Measurements from ENCODE around the gene TAS2R20. TPM values are rescaled to one million over a fixed set of nuclear protein-coding genes. Genes with fewer than 3 reads are reported as not detected.
A peak's percentile ranks its signal among the peaks of the same experiment; 100 is the strongest.

Gene TAS2R20
- total and polyA plus RNA-seq, 9 donors: 0.39 to 5.0 (median 1.9) TPM

DNA sequence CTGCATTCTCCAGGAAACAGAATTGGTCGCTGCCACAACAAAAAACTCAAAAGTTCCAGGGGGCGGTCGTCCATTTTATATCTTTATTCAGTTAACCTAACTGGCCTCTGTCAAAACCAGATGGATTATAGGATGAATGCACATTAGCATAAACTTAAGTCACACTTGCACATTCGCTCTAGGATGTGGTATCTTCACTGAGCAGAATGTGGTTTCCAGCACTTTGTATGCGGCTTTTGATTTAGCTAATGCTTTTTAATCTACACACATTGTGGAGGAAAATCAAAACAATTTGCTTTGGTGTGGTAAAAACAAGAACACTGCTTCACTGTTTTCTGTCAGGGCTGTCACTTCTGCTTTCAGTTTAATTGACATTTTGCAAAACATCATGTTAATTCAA, 15.9 kb downstream of the TAS2R20 start:
- WGBS, 3 donors: 91 to 92% (median 92%) methylated on average over 5 of the region's 5 CpGs
- intact Hi-C loops (cut with DNase I): no loop called here
- H3K4me3 ChIP-seq: no peak overlapping the region

DNA sequence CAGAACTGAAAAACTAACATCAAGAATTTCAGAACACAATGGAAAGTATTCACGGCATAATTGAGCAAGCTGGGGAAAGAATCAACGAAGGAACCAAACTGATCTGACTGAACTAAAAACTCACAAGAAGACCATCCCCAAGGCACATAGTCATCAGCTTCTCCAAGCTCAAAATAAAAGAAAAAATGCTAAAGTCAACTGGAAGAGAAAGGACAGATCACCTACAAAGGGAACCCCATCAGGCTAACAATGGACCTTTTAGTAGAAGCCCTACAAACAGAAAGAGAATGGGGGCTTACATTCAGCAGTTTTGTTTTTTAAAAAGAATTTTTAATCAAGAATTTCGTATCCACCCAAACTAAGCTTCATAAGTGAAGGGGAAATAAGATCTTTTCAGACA, 23.1 kb downstream of the TAS2R20 start:
- Histone ChIP-seq H3K36me3 (no peaks in the 10 kb centered on the region), H3K9me3 (no peaks in the 10 kb centered on the region), H3K27ac (no peak overlapping the region), H3K27me3 (no peaks in the 10 kb centered on the region), H3K4me3 (no peak overlapping the region), H3K4me1 (ENCODE audit: insufficient read depth) (no peaks in the 10 kb centered on the region)
- 86 to 95% (median 92%) methylated on average over 3 of the region's 3 CpGs for WGBS, 3 donors
- TF ChIP-seq, protein P1, sequence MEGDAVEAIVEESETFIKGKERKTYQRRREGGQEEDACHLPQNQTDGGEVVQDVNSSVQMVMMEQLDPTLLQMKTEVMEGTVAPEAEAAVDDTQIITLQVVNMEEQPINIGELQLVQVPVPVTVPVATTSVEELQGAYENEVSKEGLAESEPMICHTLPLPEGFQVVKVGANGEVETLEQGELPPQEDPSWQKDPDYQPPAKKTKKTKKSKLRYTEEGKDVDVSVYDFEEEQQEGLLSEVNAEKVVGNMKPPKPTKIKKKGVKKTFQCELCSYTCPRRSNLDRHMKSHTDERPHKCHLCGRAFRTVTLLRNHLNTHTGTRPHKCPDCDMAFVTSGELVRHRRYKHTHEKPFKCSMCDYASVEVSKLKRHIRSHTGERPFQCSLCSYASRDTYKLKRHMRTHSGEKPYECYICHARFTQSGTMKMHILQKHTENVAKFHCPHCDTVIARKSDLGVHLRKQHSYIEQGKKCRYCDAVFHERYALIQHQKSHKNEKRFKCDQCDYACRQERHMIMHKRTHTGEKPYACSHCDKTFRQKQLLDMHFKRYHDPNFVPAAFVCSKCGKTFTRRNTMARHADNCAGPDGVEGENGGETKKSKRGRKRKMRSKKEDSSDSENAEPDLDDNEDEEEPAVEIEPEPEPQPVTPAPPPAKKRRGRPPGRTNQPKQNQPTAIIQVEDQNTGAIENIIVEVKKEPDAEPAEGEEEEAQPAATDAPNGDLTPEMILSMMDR (IDR thresholded peaks at IDR 0.05): no peak
- TF ChIP-seq EP300 (IDR thresholded peaks at IDR 0.05): no peak
- TF ChIP-seq POLR2A (IDR thresholded peaks at IDR 0.05): no peak
- intact Hi-C loops (cut with DNase I): no loop called here
- DNase-seq: no peak

More for the DNA sequence above, 15.9 kb downstream of the TAS2R20 start:
- no peak for DNase-seq
- Histone ChIP-seq H3K36me3 (no peaks in the 10 kb centered on the region), H3K4me1 (ENCODE audit: insufficient read depth) (no peaks in the 10 kb centered on the region), H3K9me3 (no peaks in the 10 kb centered on the region), H3K27ac (no peak overlapping the region), H3K27me3 (no peaks in the 10 kb centered on the region)
- TF ChIP-seq, protein P1 (IDR thresholded peaks at IDR 0.05): no peak
- TF ChIP-seq EP300 (IDR thresholded peaks at IDR 0.05): no peak
- no peak for TF ChIP-seq POLR2A (IDR thresholded peaks at IDR 0.05)

DNA sequence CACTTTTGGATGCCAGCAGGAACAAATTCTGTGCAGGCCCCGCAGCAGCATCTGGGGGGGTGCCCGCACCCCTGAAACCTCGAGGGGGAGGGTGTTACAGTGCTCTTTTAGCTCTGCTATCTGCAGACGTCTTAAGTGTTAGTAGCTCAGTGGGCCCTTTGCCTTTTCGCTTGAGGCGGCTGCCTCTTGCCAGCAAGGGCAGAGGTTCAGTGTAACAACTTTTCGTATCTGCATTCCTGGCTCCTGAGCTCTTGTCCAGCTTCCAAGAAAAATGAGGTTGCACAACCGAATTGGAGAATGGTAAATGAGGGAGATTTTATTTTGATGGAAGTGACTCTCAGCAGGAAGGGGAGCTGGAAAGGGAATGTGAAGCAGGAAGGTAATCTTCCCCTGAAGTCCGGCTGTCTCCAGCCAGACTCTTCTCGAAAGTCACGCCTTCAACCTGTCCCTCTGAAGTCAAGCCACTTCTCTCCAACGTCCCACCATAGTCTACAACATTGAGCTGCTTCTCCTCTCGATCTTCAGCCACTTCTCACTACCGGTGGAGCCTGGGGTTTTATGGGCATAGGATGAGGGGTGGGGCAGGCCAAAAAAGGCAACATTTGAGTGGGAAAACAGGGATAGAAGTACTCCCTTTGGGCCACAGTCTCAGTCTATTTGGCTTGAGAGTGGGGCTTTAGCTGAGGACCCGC, 29.2 kb downstream of the TAS2R20 start:
- Histone ChIP-seq H3K9me3 (no peaks in the 10 kb centered on the region), H3K27ac (no peak overlapping the region), H3K4me1 (ENCODE audit: insufficient read depth) (no peaks in the 10 kb centered on the region), H3K4me3 (no peak overlapping the region), H3K36me3 (no peaks in the 10 kb centered on the region), H3K27me3 (no peaks in the 10 kb centered on the region)
- 44 to 58% (median 50%) methylated on average over 15 of the region's 15 CpGs for WGBS, 3 donors
- TF ChIP-seq EP300 (IDR thresholded peaks at IDR 0.05): no peak
- no peak for TF ChIP-seq POLR2A (IDR thresholded peaks at IDR 0.05)
- TF ChIP-seq, protein P1 (IDR thresholded peaks at IDR 0.05): no peak
- peak; percentile 15 to 54 (median 44) for DNase-seq
- intact Hi-C loops (cut with DNase I): no loop called here

DNA sequence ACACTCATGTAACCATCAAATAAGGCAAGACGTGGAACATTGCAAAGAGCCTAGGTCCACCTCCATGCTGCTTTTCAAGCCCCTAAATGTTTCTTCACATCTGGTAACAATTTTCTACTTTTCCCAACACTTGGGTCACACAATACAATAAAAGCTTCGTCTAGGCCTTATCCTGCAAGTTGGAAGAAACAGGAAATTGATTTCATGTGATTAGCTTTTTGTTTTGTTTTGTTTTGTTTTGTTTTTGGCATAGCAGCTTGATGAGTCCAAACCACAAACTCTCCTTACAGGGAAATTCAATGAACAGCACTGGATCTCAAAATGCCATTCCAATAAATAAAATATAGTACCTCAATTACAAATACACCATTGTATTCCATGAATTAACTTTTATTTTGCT, 30.7 kb downstream of the TAS2R20 start:
- no peak overlapping the region for H3K4me3 ChIP-seq
- no peaks in the 10 kb centered on the region for H3K9me3 ChIP-seq
- no peaks in the 10 kb centered on the region for H3K27me3 ChIP-seq
- intact Hi-C loops (cut with DNase I): no loop called here
- TF ChIP-seq POLR2A (IDR thresholded peaks at IDR 0.05) (no peak), EP300 (IDR thresholded peaks at IDR 0.05) (no peak)
- TF ChIP-seq, protein P1 (IDR thresholded peaks at IDR 0.05): no peak
- H3K27ac ChIP-seq: no peak overlapping the region
- H3K36me3 ChIP-seq: no peaks in the 10 kb centered on the region
- no peak for DNase-seq
- H3K4me1 ChIP-seq (ENCODE audit: insufficient read depth): no peaks in the 10 kb centered on the region
- 45 to 48% (median 46%) methylated on average over 2 of the region's 2 CpGs for WGBS, 3 donors
